HG02759 (cell line): ENCODE results near the gene BRI3BP.
A peak's percentile ranks its signal among the peaks of the same experiment; 100 is the strongest.
"Not testable (repeated sequence)": the region's sequence is repeated elsewhere in the genome, so short reads cannot be mapped to it uniquely, and the experiment has no call there.

Experiments used
- ATAC-seq: cut with Tn5 transposase; IDR thresholded peaks from one replicate; pipeline ENCODE4 v1.9.1; 2021; ENCODE audit warnings: mild to moderate bottlenecking, moderate library complexity; ENCODE audit not compliant: unreplicated experiment

The BRI3BP gene

GRCh38 chr12:124972211-124972610 is 21.2 kb upstream of the BRI3BP start:
- no peak for ATAC-seq

DNA sequence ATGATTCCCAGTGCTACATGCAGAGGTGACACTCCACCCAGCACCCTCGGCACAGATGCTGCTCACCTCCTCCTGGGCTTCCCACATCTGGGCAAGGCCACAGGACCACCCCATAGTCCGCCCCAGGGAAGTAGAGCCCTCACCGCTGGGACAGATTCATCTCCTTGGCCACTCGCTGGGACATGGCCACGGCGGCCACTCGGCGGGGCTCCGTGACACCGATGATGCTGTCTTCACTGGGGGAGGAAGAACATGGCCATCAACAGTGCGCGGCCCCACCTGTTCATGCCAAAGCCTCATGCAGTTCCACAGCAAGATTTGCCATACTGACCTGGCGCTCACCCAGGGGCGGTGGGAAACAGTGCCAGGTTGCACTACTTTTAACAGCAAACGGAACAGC is 18.2 kb upstream of the BRI3BP start:
- no peak for ATAC-seq

DNA sequence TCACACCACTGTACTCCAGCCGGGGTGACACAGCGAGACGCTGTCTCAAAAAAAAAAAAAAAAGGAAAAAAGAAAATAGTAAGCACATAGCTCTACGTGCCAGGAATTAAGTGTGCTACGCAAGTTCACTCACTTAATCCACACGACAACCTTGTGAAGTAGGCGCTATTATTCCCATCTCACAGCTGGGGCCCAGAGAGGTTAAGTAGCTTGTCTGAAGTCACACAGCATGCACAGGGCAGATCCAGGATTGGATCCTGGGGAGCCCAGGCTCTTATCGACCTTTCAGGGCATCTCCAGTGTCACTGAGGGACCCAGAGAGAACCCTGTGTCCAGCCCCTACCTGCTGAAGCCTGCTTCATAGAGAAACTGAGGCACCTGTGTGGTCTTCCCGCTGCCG is 16.4 kb upstream of the BRI3BP start:
- ATAC-seq, result no peak

DNA sequence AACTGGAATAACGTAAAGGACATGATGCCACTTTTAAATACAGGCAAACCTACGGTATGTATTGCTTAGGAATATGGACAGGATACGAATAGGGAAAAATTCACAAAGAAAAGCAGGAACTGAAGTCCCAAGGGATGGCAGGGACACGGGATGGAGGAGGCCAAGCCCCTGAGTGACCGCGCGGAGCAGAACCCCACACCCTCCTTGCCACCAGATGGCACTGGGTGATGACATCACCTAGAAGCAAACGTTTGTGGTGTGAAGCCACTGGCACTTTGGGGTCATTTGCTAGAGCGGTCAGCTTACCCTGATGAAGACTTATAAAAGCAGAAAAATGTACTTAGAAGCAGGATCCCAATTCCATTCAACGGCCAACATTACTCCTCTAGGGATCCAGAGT is 13.9 kb upstream of the BRI3BP start:
- ATAC-seq, result no peak

DNA sequence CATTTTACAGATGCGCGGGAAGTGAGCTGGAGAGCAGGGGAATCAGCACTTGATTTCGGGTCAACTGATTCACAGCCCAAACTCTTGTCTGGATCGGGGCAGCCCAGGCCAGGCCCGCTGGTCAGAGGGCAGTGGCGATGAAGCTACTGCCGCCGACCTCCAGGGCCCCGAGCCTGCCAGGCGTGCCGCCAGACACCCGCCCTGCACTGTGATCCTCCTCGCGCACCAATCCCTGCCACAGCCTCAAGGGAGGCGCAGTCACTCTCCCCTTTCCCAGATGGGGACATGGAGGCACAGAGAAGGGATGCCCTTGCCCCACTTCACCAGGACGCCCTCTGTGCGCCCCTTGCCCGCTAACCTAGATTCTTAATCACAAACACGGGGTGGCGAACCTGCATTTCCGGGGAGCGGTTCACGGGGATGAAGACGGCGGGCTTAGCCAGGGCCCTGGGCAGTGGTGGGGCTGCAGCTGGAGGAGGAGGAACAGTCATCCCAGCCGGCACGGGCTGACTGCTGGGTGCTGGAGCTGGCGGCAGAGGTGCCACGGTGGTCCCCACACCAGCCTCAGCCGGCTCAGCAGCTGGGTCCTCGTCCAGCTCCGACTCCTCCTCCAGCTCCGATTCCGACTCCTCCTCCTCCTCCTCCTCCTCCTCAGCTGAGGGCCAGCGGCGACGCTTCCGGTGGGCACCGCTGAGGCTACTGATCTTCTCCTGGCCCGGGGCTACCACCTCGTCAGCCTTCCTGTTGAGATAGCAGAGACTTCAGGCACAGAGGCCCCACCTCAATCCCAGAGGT is 13.2 kb upstream of the BRI3BP start:
- ATAC-seq, result no peak

GRCh38 chr12:124986876-124987275 is 6.6 kb upstream of the BRI3BP start:
- not testable (repeated sequence) for ATAC-seq

DNA sequence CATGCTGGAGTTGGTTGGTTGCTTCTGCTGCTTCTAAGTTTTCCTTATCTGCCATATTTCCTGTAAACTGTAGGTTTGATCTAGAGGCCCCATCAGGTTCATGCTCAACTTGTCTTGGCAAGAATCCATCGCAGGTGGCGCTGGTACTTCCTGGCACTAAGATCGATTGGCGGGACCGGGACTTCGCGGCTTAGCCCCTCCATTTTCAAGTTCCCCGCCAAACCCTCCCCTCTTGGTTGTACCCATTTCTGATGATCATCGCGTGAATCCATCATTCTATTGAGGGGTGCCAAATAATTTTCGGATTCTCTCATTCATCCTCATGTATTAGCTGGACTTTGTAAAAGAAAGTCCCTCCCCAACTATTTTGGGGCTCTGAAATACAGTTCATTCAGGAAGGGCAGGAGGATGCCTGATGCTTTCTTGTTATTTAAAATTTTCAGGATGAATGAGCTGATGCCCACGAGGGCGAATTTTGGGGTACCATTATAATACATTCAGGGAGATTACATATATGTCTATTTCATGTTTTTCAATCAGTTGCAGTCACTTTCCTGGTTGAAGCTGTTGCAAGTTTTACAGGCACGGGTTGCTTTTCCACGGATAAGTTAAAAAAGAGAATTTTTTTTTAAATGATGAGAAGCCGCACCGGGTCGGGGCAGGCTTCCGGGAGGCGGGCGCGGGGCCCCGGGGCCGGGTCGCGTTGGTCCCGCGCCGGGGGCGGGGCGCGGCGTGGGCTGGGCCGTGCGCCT is 395 bp upstream of the BRI3BP start:
- peak; percentile 29 for ATAC-seq

DNA sequence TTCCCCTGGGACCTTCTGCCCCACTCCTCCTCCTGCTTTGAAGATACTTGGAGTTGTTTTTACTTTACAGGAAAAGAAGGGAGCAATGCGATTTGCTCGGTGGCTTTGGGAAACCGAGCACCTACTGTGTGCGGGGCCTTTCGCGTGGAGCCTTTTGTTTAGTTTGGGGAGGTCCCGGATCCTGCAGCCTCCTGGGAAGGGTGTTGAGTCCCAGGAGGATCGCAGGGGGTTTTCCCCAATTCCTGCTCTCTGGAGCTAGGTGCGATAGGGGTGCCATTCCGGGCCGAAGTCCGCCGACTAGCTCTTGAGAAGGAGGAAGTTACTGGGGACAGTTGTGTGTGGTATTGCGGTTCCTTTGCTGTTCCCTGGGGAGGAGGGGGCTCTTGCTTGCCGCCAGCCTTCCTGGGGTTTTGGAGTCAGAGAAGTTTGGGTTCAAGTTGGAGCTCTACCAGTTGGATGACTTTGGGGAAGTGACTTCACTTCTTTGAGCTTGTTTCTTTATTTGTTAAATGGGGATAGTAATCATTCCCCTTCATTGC is 1.1 kb downstream of the BRI3BP start:
- ATAC-seq, result peak; percentile 34

- no peak for ATAC-seq
These were observed 1.9 kb downstream of the BRI3BP start for GRCh38 chr12:124995200-124995961.

DNA sequence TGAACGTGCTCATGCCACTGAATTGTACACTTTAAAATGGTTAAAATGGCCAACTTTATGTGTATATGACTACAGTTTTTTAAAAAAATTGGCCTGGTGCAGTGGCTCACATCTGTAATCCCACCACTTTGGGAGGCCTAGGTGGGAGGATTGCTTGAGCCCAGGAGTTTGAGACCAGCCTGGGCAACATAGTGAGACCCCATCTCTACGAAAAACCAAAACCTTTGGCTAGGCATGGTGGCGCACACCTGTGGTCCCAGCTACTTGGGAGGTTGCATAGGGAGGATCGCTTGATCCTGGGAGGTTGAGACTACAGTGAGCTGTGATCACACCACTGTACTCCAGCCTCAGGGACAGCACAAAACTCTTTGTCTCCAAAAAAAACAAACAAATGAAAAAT is 5.3 kb downstream of the BRI3BP start:
- no peak for ATAC-seq

- ATAC-seq, result no peak
These were observed 8.2 kb downstream of the BRI3BP start for GRCh38 chr12:125001636-125002035.

- ATAC-seq, result no peak
These were observed 9.6 kb downstream of the BRI3BP start for GRCh38 chr12:125003021-125003420.

- ATAC-seq, result no peak
These were observed 11.2 kb downstream of the BRI3BP start for GRCh38 chr12:125004621-125005020.

DNA sequence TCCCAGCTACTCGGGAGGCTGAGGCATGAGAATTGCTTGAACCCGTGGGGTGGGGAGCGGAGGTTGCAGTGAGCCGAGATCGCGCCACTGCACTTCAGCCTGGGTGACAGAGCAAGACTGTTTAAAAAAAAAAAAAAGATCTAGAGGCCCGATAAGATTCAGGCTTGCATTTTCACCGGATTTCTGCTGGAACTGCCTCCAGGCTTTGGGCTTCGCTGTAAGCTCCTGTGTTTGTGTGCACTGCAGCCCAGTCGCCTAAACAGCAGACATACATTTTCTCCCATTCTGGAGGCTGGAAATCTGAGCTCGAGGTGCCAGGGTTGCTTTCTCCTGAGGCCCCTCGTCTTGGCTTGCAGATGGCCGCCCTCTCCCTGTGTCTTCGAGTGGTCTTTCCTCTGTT is 12.2 kb downstream of the BRI3BP start:
- ATAC-seq, result no peak

DNA sequence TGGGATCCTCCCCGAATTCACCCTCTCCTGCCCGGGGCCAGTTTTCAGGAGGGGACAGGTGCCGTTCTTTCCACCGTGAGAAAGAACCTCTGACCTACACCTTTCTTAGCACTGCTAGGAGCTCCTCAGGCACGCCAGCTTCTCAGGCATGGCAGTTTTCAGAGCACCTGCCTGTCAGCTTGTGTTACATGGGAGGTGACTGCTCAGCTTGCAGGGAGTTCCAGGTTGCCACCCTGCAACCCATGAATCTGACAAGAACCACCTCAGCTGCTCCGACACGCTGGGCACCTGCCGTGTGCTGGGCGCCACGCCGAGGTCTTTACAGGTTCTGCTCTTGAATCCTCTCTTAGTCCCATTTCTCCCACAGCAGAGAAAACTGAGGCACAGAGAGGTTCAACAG is 12.9 kb downstream of the BRI3BP start:
- ATAC-seq, result no peak

DNA sequence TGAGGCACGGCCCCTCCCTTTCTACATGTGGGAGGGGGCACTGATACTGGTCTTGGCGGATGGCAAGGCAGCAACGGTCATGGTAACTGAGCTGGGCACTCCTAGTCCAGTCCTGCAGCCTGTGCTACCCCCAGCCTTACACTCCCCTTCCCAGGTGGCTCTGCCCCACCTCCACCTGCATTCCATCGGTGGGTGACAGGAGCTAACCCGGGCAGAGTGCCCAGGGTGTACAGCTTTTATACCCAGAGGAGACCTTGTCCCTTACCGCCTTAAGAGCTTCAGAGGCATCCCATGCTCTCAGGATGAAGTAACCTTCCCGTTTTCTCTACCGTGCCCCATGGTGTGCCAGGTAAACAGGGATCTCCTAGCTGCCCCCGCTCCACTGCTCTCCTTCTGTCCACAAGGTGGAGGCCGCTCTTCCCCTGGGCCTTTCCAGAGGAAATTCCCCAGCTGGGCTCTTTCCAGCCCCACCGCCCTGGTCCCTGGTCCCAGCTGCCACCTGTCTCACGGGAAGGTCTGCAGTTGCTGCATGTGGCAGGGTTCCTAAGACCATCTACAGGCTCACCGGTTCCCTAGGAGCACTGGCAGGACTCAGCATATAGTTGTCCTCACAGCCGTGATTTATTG is 20.5 kb downstream of the BRI3BP start:
- no peak for ATAC-seq

- no peak for ATAC-seq
These were observed 21.1 kb downstream of the BRI3BP start for GRCh38 chr12:125014526-125014925.

DNA sequence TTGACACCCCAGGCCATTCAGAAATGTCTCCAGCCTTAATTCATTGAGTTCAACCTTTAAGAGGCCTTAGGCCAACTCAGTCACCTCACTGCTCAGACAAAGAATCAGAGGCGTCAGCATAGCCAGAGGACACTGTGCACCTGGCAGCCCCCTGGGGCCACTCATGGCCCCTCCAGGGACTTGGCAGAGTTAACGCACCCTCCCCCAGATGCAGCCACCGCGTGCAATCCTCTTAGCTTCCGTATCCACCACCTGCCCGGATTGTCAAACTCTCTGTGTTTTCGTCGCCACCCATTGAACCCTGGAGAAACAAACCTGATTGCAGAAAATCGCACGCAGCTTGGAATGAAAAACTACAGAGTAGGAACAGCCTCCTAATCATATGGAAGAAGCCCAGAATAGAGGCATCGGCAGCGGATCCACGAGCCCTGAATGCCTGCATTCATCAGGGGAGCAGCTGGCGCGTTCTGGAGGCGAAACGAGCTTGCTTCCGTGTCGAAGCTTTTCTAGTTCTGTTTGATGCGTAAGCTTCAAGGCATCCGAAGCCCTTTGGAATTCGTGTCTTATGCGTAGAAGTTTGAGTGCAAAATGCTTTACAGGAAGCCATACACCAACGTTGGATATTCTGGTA is 22.4 kb downstream of the BRI3BP start:
- ATAC-seq, result no peak

DNA sequence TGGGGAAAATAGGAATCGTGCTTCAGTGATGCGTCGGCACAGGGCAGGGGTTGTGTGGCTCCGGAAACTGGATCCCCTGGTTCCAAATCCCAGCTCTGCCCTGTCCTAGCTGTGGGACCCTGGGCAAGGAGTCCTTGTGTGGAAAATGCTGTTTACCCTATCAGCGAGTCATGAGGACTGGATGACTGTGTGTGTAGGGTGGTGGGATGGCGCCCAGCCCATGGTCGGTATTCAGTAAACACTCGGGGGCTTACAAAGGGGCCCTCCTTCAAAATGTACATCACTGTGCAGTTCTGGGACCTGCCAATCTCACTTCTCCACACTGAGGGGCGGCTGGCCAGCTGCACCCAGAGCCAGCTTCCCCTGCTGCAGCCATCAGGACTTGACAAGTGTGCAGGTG is 24.4 kb downstream of the BRI3BP start:
- no peak for ATAC-seq

DNA sequence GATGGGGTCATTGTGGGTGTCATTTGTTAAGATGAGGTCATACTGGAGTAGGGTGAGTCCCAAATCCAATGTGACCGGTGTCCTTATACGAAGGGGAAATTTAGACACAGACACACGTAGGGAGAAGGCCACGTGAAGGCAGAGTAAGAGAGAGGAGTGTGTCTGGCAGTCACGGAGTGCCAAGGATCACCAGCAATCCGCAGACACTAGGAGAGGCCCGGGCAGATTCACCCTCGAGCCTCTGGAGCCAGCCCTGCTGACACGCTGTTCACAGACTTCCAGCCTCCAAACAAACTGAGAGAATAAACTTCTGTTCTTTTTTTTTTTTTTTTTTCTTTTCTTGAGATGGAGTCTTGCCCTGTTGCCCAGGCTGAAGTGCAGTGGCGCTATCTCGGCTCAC is 24.9 kb downstream of the BRI3BP start:
- ATAC-seq, result no peak
